Fibroblast of the aortic adventitia (primary cell): Measurements from ENCODE around the gene KCNJ11. TPM values are rescaled to one million over a fixed set of nuclear protein-coding genes. Genes with fewer than 3 reads are reported as not detected.

Source experiments
- DNase-seq: peaks from one replicate; pipeline ENCODE4 v3.0.0-alpha.2; 2010; ENCODE audit warnings: low read depth
- H3K4me3 ChIP-seq: 2 replicates; pipeline ENCODE4 v1.5.1; 2011; ENCODE audit warnings: low read depth, mild to moderate bottlenecking, control low read depth, low read length, moderate library complexity
- total RNA-seq: library from RNA; depleted of rRNA; stranded (reverse); fragments of >200 nt; gene quantifications from 2 replicates; pipeline ENCODE4 v1.2.3, GENCODE V29; 2012; ENCODE audit warnings: low replicate concordance
- TF ChIP-seq, protein P1 (sequence below): IDR thresholded peaks from 2 replicates; pipeline ENCODE4 v1.5.1; 2011; ENCODE audit warnings: mild to moderate bottlenecking, low read length, control low read depth, inconsistent platforms; ENCODE audit not compliant: insufficient read depth

Gene KCNJ11
- total RNA-seq, 1 donor = not detected

DNA sequence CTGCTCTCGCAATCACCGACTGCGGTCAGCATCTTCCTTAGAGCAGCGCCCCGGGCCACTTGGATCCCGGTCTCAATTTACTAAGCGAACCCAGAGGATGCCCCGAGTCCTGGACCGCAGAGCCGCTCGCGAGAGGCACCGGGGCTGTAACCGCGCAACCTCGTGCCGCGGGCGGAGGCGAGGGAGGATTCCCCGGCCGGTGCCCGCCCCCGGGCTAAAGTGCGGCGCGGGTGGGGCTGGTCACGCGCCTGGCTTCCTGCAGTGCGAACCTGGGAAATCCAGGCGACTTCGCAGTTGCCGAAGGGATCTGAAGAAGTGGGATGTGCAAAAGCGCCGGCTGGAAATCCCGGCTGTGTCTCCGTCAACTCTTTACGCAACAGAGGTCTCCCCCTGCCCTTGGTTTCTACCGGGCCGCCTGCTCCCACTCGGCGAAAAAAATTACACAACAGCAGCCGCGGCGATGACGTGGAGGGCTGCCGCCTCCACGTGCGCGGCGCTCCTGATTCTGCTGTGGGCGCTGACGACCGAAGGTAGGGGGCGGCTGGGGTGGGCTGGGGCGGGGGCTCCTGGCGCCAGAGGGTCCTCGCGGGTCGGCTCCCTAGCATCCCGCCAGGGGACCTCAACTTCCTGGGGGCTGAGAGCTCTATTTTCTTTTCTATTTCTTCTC lies 36.8 kb downstream of the KCNJ11 start, which contains the start of gene NCR3LG1:
TSS of gene NCR3LG1 (plus strand) at position 291 of the 667 bp plus-strand sequence. CDS start at position 461, 170 bp downstream.
- peak; percentile 72 for DNase-seq
- TF ChIP-seq, protein P1, sequence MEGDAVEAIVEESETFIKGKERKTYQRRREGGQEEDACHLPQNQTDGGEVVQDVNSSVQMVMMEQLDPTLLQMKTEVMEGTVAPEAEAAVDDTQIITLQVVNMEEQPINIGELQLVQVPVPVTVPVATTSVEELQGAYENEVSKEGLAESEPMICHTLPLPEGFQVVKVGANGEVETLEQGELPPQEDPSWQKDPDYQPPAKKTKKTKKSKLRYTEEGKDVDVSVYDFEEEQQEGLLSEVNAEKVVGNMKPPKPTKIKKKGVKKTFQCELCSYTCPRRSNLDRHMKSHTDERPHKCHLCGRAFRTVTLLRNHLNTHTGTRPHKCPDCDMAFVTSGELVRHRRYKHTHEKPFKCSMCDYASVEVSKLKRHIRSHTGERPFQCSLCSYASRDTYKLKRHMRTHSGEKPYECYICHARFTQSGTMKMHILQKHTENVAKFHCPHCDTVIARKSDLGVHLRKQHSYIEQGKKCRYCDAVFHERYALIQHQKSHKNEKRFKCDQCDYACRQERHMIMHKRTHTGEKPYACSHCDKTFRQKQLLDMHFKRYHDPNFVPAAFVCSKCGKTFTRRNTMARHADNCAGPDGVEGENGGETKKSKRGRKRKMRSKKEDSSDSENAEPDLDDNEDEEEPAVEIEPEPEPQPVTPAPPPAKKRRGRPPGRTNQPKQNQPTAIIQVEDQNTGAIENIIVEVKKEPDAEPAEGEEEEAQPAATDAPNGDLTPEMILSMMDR = no peak
- H3K4me3 ChIP-seq = peak within 1 kb of the TSS; percentile 80

DNA sequence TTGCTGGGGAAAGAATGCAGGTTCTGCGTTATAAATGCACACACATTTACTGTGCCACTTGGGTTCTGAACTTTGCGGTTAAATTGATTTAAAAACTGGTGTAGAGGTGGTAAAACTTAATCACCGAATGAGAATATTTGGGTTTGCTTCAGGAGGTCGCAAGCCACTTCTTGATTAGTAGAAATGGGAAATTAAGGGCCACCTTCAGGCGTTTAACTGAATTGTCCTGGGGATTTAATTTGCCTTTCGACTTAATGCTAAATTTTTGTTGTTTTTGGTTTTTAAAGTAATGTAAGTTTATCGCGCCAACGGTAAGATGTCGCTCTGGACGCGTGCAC lies 37.3 kb downstream of the KCNJ11 start:
- H3K4me3 ChIP-seq = peak overlapping the region; percentile 70
- DNase-seq = no peak
- TF ChIP-seq, protein P1 = peak; percentile 31

DNA sequence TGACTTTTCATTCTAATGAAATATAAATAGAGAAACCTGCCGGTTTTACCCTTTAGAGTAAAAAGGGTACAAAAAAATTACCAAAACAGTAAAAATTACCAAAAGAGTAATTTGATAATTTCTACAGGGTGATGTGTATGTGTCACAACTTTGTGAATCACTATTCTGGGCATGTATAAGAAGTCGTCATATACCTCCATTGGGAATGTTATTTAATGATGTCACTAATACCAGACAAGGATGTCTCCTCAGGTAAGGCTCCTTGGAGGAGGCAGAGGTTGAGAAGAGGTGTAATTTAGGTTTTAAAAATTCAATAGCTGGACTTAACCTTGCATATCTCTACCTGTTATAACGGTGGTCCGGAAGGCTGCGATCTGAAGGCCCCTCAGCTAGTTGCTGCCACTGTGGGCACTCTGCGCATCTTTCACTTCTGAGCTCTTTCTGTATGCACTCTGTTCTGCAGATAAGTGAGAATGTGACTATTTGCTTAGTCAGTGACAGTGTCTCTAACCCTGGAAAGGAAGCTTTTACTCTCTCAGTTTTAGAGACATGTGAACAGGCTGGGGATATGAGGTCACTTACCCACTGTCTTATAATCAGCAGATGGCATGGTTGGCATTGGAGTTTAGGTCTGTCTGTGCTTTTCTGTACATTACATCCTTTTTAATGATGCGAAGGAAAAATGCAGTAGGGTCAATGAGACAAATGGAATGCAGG lies 37.8 kb downstream of the KCNJ11 start:
- DNase-seq = no peak
- TF ChIP-seq, protein P1 = no peak

DNA sequence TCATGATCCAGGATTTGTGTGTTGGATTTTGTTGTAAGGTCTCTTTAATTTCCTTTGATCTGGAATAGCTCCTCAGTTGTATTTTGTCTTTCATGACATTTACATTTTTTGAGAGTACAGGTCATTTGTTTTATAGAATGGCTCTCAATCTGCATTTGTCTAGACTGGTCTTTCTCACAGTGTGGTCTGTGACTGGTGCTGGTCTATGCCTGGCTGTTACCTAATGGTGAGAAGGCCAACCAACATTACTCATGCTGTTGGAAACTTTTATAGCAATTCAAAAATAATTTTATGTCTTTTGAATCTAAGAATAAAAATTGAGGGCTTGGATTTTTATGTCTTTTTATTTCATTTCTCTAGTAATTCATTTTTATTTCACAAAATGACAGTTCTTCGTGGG lies 40.8 kb downstream of the KCNJ11 start:
- TF ChIP-seq, protein P1 = no peak
- no peak overlapping the region for H3K4me3 ChIP-seq
- no peak for DNase-seq

More for the DNA sequence above, 37.8 kb downstream of the KCNJ11 start:
- no peak overlapping the region for H3K4me3 ChIP-seq

DNA sequence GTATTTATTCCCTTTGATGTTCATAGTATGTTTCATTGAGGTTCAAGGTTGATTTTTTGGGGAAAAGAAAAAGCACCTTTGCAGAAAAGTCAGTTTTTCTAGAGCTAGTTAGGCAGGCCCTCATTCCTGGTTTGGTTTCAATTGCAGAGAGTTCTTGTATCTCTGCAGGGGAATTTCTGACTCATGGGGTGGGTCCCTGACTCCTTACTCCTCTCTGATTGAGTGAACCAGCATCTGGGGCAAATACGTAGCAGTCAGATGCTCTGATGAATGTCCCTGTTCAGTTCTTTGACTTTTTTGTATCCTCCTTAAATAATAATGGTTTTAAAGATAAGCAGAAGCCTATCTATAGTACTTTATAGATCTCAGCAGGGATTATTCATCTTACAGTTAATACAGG lies 44.6 kb downstream of the KCNJ11 start:
- TF ChIP-seq, protein P1 = no peak
- H3K4me3 ChIP-seq = no peak overlapping the region
- peak; percentile 92 for DNase-seq

DNA sequence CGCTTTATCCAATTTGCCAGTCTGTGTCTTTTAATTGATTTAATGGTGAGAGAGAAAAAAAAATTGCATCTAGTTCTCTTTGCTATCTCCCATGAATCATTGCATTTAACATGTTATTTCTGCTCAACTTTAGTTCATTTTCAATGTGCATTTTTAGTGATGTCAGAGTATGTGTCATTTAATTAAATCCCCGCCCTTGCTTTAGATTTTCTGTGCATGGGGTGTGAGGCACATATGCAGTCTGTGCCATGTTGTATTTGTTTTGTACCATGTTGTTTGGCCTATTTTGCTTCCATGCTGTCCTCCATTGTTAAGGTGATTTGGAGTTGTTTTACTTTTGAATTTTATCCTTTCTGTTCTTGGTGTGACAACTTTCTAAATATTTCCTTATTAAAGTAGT lies 45.2 kb downstream of the KCNJ11 start:
- peak; percentile 4 for DNase-seq
- H3K4me3 ChIP-seq = no peak overlapping the region
- TF ChIP-seq, protein P1 = no peak

Other genes starting within 250 kb of the KCNJ11 start
- gene PIK3C2A, start 180.7 kb downstream of the KCNJ11 start, total RNA-seq = 41.0 and 60.0 TPM in 2 replicates
- 149 and 327 TPM in 2 replicates for gene NUCB2, start 111.9 kb downstream of the KCNJ11 start, total RNA-seq
- 4.6 and 11.7 TPM in 2 replicates for gene NCR3LG1, start 36.9 kb downstream of the KCNJ11 start, total RNA-seq
- not detected in 2 replicates for gene ABCC8, start 88.2 kb upstream of the KCNJ11 start, total RNA-seq
- gene USH1C, start 155.8 kb upstream of the KCNJ11 start, total RNA-seq = not detected in 2 replicates
- gene OTOG, start 158.6 kb upstream of the KCNJ11 start, total RNA-seq = not detected in 2 replicates